ENCODE results near the gene ZNF638.

ZNF638 gene

GRCh38 chr2:71449343-71449742 lies 117.8 kb downstream of the ZNF638 start:
- Histone ChIP-seq H3K79me2 (ENCODE audit: insufficient read depth, low read depth) (no peaks in the 10 kb centered on the region), H2AFZ (ENCODE audit: low read depth) (no peak overlapping the region), H3K4me1 (ENCODE audit: low read depth, poor library complexity, severe bottlenecking) (no peaks in the 10 kb centered on the region), H3K4me3 (IDR thresholded peaks at IDR 0.05; ENCODE audit: insufficient read depth, low read depth, low read length) (no peak overlapping the region), H3K27me3 (ENCODE audit: insufficient read depth, low read depth) (no peaks in the 10 kb centered on the region), H4K20me1 (ENCODE audit: insufficient read depth) (no peaks in the 10 kb centered on the region), H3K27ac (no peak overlapping the region), H3K36me3 (ENCODE audit: insufficient read depth) (no peaks in the 10 kb centered on the region), H3K9ac (no peak overlapping the region), H3K4me2 (no peak overlapping the region)
- TF ChIP-seq CTCF (conservative IDR thresholded peaks at IDR 0.05; ENCODE audit: low read depth, low read length), result no peak

- no peaks in the 10 kb centered on the region for H3K4me1 ChIP-seq (ENCODE audit: low read depth, poor library complexity, severe bottlenecking)
- no peaks in the 10 kb centered on the region for H3K36me3 ChIP-seq (ENCODE audit: insufficient read depth)
- no peaks in the 10 kb centered on the region for H3K27me3 ChIP-seq (ENCODE audit: insufficient read depth, low read depth)
- no peak overlapping the region for H3K27ac ChIP-seq
- H3K79me2 ChIP-seq (ENCODE audit: insufficient read depth, low read depth), result no peaks in the 10 kb centered on the region
- H3K4me3 ChIP-seq (IDR thresholded peaks at IDR 0.05; ENCODE audit: insufficient read depth, low read depth, low read length), result no peak overlapping the region
- no peak overlapping the region for H3K9ac ChIP-seq
- no peak overlapping the region for H2AFZ ChIP-seq (ENCODE audit: low read depth)
- no peaks in the 10 kb centered on the region for H4K20me1 ChIP-seq (ENCODE audit: insufficient read depth)
- no peak overlapping the region for H3K4me2 ChIP-seq
- no peak for TF ChIP-seq CTCF (conservative IDR thresholded peaks at IDR 0.05; ENCODE audit: low read depth, low read length)
These were observed 120.1 kb downstream of the ZNF638 start for GRCh38 chr2:71451705-71452104.

GRCh38 chr2:71452565-71452964 lies 121.0 kb downstream of the ZNF638 start:
- Histone ChIP-seq H3K4me1 (ENCODE audit: low read depth, poor library complexity, severe bottlenecking) (no peaks in the 10 kb centered on the region), H3K27ac (no peak overlapping the region), H3K4me2 (no peak overlapping the region)

GRCh38 chr2:71453404-71454220 lies 122.0 kb downstream of the ZNF638 start, which contains the start of gene DYSF:
TSS of gene DYSF (plus strand) at chr2:71453561.
- Histone ChIP-seq H4K20me1 (ENCODE audit: insufficient read depth) (no peaks in the 10 kb centered on the region), H3K4me2 (no peak within 1 kb of the TSS), H3K9ac (no peak within 1 kb of the TSS), H3K4me3 (IDR thresholded peaks at IDR 0.05; ENCODE audit: insufficient read depth, low read depth, low read length) (no peak within 1 kb of the TSS), H3K79me2 (ENCODE audit: insufficient read depth, low read depth) (no peaks in the 10 kb centered on the region), H2AFZ (ENCODE audit: low read depth) (no peak within 1 kb of the TSS), H3K27ac (no peak within 1 kb of the TSS), H3K4me1 (ENCODE audit: low read depth, poor library complexity, severe bottlenecking) (no peaks in the 10 kb centered on the region), H3K36me3 (ENCODE audit: insufficient read depth) (no peaks in the 10 kb centered on the region), H3K27me3 (ENCODE audit: insufficient read depth, low read depth) (no peaks in the 10 kb centered on the region)
- no peak for TF ChIP-seq CTCF (conservative IDR thresholded peaks at IDR 0.05; ENCODE audit: low read depth, low read length)

More at GRCh38 chr2:71452565-71452964, 121.0 kb downstream of the ZNF638 start:
- no peaks in the 10 kb centered on the region for H3K27me3 ChIP-seq (ENCODE audit: insufficient read depth, low read depth)
- H2AFZ ChIP-seq (ENCODE audit: low read depth), result no peak overlapping the region
- no peaks in the 10 kb centered on the region for H3K36me3 ChIP-seq (ENCODE audit: insufficient read depth)
- no peak overlapping the region for H3K9ac ChIP-seq
- H3K79me2 ChIP-seq (ENCODE audit: insufficient read depth, low read depth), result no peaks in the 10 kb centered on the region
- no peak overlapping the region for H3K4me3 ChIP-seq (IDR thresholded peaks at IDR 0.05; ENCODE audit: insufficient read depth, low read depth, low read length)
- H4K20me1 ChIP-seq (ENCODE audit: insufficient read depth), result no peaks in the 10 kb centered on the region
- no peak for TF ChIP-seq CTCF (conservative IDR thresholded peaks at IDR 0.05; ENCODE audit: low read depth, low read length)
